MCF 10A (cell line): Measurements from ENCODE around the gene BLTP2. TPM values are rescaled to one million over a fixed set of nuclear protein-coding genes. Genes with fewer than 3 reads are reported as not detected.

Experiments used
- BruUV-seq: library from RNA; stranded (reverse); fragments of 400-500 nt; replicated peaks from 2 replicates; lab custom pipeline; 2021; lab: Mats Ljungman, UMichigan
- CTCF ChIA-PET: fragments of 300-600 bp; sonication (Branson Sonifier 250); formaldehyde crosslinking; extraction: SDS; loops from one replicate; lab custom pipeline; 2021; ENCODE audit warnings: antibody characterized with exemption, inconsistent platforms; lab: Yijun Ruan, JAX
- POLR2A ChIA-PET: fragments of 300-600, 350-650 bp; sonication (Branson Sonifier 250); formaldehyde crosslinking; extraction: SDS; loops from one replicate; lab custom pipeline; 2020; ENCODE audit warnings: antibody characterized with exemption, inconsistent platforms; lab: Yijun Ruan, JAX
- DNase-seq: peaks from one replicate; pipeline ENCODE4 v3.0.0-alpha.2; 2018; ENCODE audit not compliant: unreplicated experiment
- H3K27ac Mint-ChIP-seq: one replicate; pipeline ENCODE4 v1.8.0; 2022; ENCODE audit warnings: mild to moderate bottlenecking, low read depth, mixed read lengths; ENCODE audit not compliant: unreplicated experiment
- H3K27me3 Mint-ChIP-seq: one replicate; pipeline ENCODE4 v1.8.0; 2022; ENCODE audit warnings: mixed read lengths; ENCODE audit not compliant: insufficient read depth, unreplicated experiment
- H3K36me3 Mint-ChIP-seq: one replicate; pipeline ENCODE4 v1.8.0; 2022; ENCODE audit warnings: mild to moderate bottlenecking, moderate library complexity, mixed read lengths; ENCODE audit not compliant: insufficient read depth, unreplicated experiment
- H3K4me1 Mint-ChIP-seq: one replicate; pipeline ENCODE4 v1.8.0; 2022; ENCODE audit warnings: mixed read lengths; ENCODE audit not compliant: insufficient read depth, unreplicated experiment
- H3K4me3 Mint-ChIP-seq: one replicate; pipeline ENCODE4 v1.8.0; 2022; ENCODE audit warnings: mild to moderate bottlenecking, moderate library complexity, mixed read lengths; ENCODE audit not compliant: unreplicated experiment
- H3K9me3 Mint-ChIP-seq: one replicate; pipeline ENCODE4 v1.8.0; 2022; ENCODE audit warnings: mixed read lengths; ENCODE audit not compliant: unreplicated experiment
- intact Hi-C: fragments of 100-400 bp; cut with micrococcal nuclease; formaldehyde crosslinking; loops from 2 replicates; pipeline ENCODE4 v1.14.1; 2022
- total RNA-seq: library from RNA; stranded (reverse); gene quantifications from 2 replicates; pipeline ENCODE4 v1.2.3, GENCODE V29; 2022
- TF ChIP-seq, protein P1 (sequence below): fragments of 200-600 bp; IDR thresholded peaks from one replicate; pipeline ENCODE4 v1.8.0; 2022; ENCODE audit warnings: antibody characterized with exemption, mild to moderate bottlenecking; ENCODE audit not compliant: unreplicated experiment

BLTP2 gene
- total RNA-seq, 1 experiment from 2014 or later, result 119 TPM

DNA sequence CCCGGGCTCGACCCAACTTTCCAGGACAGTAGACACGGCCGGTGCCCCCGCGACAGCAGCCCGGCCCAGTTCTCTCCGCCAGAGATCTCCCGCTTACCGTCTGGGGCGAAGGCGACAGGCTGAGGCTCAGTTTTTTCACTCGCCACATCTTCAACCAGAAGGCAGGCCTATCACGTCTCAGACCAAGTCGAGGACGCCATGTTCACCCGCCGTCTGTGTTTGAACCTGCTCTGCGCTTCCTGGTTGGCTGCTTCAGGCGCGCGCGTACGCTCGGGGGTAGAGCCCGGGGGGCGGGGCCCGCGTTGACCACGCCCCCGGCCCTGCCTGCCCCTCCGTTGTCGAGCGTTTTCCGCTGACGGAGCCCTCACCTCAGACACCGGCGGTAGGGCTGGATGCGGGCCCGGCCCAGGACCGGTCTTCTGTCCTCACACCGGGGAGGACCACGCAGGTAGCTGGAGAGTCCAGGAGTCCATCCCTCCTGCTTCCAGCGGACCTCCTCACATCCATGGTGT is 46.1 kb downstream of the BLTP2 start, which contains the start of gene SPAG5:
SPAG5 (minus strand) TSS at position 227 of the 512 bp plus-strand sequence; CDS start at position 148, 79 bp downstream.
- ChIA-PET POLR2A (interaction anchor here (0.6 to 4.4 kb wide), 24 partner anchors 8 to 332 kb away, joined by 3 to 32 read pairs (median 4); partner anchors contain the start of genes ALDOC, BLTP2, IFT20 and PIGS), CTCF (interaction anchor here (2.7 kb wide), 1 partner anchor 14 kb away, joined by 10 read pairs; no protein-coding TSS in a partner anchor)
- intact Hi-C loops, result no loop called here
- TF ChIP-seq, protein P1, sequence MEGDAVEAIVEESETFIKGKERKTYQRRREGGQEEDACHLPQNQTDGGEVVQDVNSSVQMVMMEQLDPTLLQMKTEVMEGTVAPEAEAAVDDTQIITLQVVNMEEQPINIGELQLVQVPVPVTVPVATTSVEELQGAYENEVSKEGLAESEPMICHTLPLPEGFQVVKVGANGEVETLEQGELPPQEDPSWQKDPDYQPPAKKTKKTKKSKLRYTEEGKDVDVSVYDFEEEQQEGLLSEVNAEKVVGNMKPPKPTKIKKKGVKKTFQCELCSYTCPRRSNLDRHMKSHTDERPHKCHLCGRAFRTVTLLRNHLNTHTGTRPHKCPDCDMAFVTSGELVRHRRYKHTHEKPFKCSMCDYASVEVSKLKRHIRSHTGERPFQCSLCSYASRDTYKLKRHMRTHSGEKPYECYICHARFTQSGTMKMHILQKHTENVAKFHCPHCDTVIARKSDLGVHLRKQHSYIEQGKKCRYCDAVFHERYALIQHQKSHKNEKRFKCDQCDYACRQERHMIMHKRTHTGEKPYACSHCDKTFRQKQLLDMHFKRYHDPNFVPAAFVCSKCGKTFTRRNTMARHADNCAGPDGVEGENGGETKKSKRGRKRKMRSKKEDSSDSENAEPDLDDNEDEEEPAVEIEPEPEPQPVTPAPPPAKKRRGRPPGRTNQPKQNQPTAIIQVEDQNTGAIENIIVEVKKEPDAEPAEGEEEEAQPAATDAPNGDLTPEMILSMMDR, result no peak
- H3K4me3 Mint-ChIP-seq, result peak within 1 kb of the TSS; percentile 87
- peaks cover 7% of the 10 kb centered on the region for H3K36me3 Mint-ChIP-seq
- no TSS peak for BruUV-seq
- H3K27ac Mint-ChIP-seq, result peak within 1 kb of the TSS; percentile 90
- DNase-seq, result peak; percentile 92
- H3K27me3 Mint-ChIP-seq, result no peaks in the 10 kb centered on the region
- H3K4me1 Mint-ChIP-seq, result peaks cover 21% of the 10 kb centered on the region
- H3K9me3 Mint-ChIP-seq, result no peaks in the 10 kb centered on the region

DNA sequence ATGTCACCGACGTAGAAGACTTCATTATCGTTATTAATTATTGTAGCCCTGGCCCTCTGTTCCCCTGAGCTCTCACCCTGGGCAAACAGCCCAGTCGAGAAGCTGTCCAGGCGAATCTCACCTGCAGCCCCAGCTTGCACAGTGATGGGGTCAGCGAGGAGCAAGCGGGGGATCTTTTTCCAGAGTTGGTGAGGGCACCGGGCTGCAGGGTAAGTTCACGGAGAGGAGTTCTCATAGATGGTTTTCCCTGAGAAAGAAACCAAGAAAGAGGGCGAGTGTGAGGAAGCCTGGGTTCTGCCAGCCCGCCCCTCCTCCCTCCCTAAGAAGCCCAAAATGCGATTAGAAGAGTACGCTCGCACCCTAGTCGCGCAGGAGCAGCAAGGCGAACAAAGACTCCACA is 46.6 kb downstream of the BLTP2 start:
- TF ChIP-seq, protein P1, result no peak
- ChIA-PET CTCF (interaction anchor here (2.7 kb wide), 1 partner anchor 14 kb away, joined by 10 read pairs; no protein-coding TSS in a partner anchor), POLR2A (interaction anchor here (0.6 to 4.4 kb wide), 12 partner anchors 9 to 332 kb away, joined by 3 to 32 read pairs (median 4); partner anchors contain the start of genes ALDOC and PIGS)
- Mint-ChIP-seq H3K27ac (peak overlapping the region; percentile 90), H3K36me3 (peaks cover 10% of the 10 kb centered on the region), H3K4me3 (peak overlapping the region; percentile 87), H3K4me1 (peaks cover 21% of the 10 kb centered on the region), H3K9me3 (no peaks in the 10 kb centered on the region), H3K27me3 (no peaks in the 10 kb centered on the region)
- BruUV-seq, result TSS peak; percentile 52
- intact Hi-C loops, result no loop called here
- no peak for DNase-seq

DNA sequence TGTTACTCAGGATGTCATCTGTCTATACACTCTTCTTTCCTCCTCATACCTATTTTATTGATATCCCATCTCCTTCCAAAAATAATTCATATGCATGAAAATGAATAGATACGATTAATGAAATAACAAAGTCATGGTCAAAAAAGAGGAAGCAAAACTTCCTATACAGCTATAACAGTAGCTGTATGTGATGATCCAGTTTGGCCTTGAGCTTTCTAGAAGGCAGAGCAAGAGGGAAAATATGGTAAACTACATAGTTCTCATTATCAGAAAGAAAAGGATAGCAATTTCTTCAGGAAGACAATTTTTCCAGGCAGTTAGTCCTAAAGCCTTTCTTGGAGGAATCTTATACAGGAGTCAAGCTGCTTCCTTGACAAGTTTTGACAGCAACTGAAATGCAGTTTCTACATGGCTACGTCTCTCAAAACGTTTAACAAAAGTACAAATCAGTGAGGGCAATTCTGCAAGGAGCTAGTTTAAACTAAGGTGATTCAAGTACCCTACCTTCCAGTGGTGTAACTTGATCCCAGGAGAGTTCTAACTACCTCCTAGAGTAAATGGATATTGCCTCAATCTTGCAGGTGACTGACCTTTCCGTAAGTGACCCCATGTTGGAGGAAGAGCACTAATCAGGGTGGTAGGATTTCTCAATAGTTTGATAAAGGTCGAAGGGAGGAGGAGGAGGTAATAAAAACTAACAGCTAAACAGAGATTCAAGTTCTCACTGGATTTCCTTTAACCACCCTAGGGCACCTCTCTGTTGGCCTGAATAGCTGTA is 47.2 kb downstream of the BLTP2 start:
- Mint-ChIP-seq H3K4me3 (peak overlapping the region; percentile 87), H3K9me3 (no peaks in the 10 kb centered on the region), H3K4me1 (peaks cover 21% of the 10 kb centered on the region), H3K27ac (peak overlapping the region; percentile 90), H3K27me3 (no peaks in the 10 kb centered on the region), H3K36me3 (peaks cover 10% of the 10 kb centered on the region)
- TF ChIP-seq, protein P1, result no peak
- ChIA-PET CTCF (interaction anchor here (0.6 to 2.7 kb wide), 4 partner anchors 15 to 153 kb away, joined by 3 to 10 read pairs (median 3); no protein-coding TSS in a partner anchor), POLR2A (interaction anchor here (0.6 to 4.4 kb wide), 14 partner anchors 9 to 331 kb away, joined by 3 to 32 read pairs (median 4); partner anchors contain the start of genes ALDOC and PIGS)
- no TSS peak for BruUV-seq
- peak; percentile 5 for DNase-seq
- intact Hi-C loops, result no loop called here

Other genes with a start within 250 kb of the BLTP2 start
- gene SLC46A1, start 238.9 kb downstream of the BLTP2 start, total RNA-seq, result 18.4 and 20.1 TPM in 2 replicates
- gene SLC13A2, start 171.5 kb downstream of the BLTP2 start, total RNA-seq, result not detected in 2 replicates
- not detected in 2 replicates for gene FOXN1, start 138.8 kb downstream of the BLTP2 start, total RNA-seq
- 12.5 and 13.7 TPM in 2 replicates for gene UNC119, start 92.5 kb downstream of the BLTP2 start, total RNA-seq
- 50.5 and 56.1 TPM in 2 replicates for gene PIGS, start 73.6 kb downstream of the BLTP2 start, total RNA-seq
- 2.4 and 6.0 TPM in 2 replicates for gene ALDOC, start 68.3 kb downstream of the BLTP2 start, total RNA-seq
- 31.5 and 38.1 TPM in 2 replicates for gene SPAG5, start 46.1 kb downstream of the BLTP2 start, total RNA-seq
- gene RSKR, start 31.0 kb downstream of the BLTP2 start, total RNA-seq, result 19.9 and 24.1 TPM in 2 replicates
- gene SDF2, start 16.7 kb upstream of the BLTP2 start, total RNA-seq, result 31.4 and 31.8 TPM in 2 replicates
- 81.7 and 86.4 TPM in 2 replicates for gene SUPT6H, start 17.0 kb upstream of the BLTP2 start, total RNA-seq
- gene PROCA1, start 66.7 kb upstream of the BLTP2 start, total RNA-seq, result 0.86 and 1.1 TPM in 2 replicates
- gene RAB34, start 72.7 kb upstream of the BLTP2 start, total RNA-seq, result 90.0 and 105 TPM in 2 replicates
- gene RPL23A, start 74.8 kb upstream of the BLTP2 start, total RNA-seq, result 1,941 and 2,110 TPM in 2 replicates
- gene TLCD1, start 81.1 kb upstream of the BLTP2 start, total RNA-seq, result 13.4 and 18.7 TPM in 2 replicates
- gene NEK8, start 83.6 kb upstream of the BLTP2 start, total RNA-seq, result 4.5 and 8.6 TPM in 2 replicates
- 106 and 126 TPM in 2 replicates for gene TRAF4, start 98.9 kb upstream of the BLTP2 start, total RNA-seq
- gene FAM222B, start 197.6 kb upstream of the BLTP2 start, total RNA-seq, result 18.5 and 22.2 TPM in 2 replicates
- 51.6 and 53.7 TPM in 2 replicates for gene ERAL1, start 209.9 kb upstream of the BLTP2 start, total RNA-seq